T-cell (primary cell): Measurements from ENCODE around the gene TBC1D7. TPM values are rescaled to one million over a fixed set of nuclear protein-coding genes. Genes with fewer than 3 reads are reported as not detected.
A peak's percentile ranks its signal among the peaks of the same experiment; 100 is the strongest.

ENCODE experiments used
- ATAC-seq, 4 experiments: fragments of 200-7000 bp in 3 of 4; fragments of 150-1000 bp in 1 of 4; cut with Tn5 transposase; replicated peaks in 1 of 4; 1 replicate in 3 of 4; 2 replicates in 1 of 4; pipeline ENCODE4 v1.10.0; 2021; ENCODE audit warnings: moderate library complexity in 3 of 4, mild to moderate bottlenecking in 2 of 4, moderate number of reproducible peaks in 1 of 4
- CTCF ChIA-PET, 2 donors: fragments of 300-600 bp; sonication (Branson Sonifier 250); formaldehyde crosslinking; loops; one replicate each; lab custom pipeline; 2022; ENCODE audit warnings: antibody characterized with exemption in 2 of 2; lab: Charles Lee
- POLR2A ChIA-PET, 2 donors: fragments of 300-600 bp; sonication (Branson Sonifier 250); formaldehyde crosslinking; loops; one replicate each; lab custom pipeline; 2022; ENCODE audit warnings: antibody characterized with exemption in 2 of 2; lab: Charles Lee
- DNase-seq, 35 experiments: peaks; one replicate each; pipeline versions ENCODE4 v3.0.0 to v3.0.0-alpha.2; 2013 to 2023
- H3K27ac ChIP-seq: one replicate; pipeline ENCODE4 v1.5.1; 2013; ENCODE audit warnings: low read length
- H3K27me3 ChIP-seq, 2 experiments: replicated peaks in 1 of 2; 1 replicate in 1 of 2; 2 replicates in 1 of 2; pipeline versions ENCODE4 v1.6.1 to v1.7.0; 2013; ENCODE audit warnings: low read length in 1 of 2, mixed read lengths in 1 of 2; ENCODE audit not compliant: control insufficient read depth in 2 of 2, insufficient read depth in 2 of 2; ENCODE audit errors: extremely low read depth in 1 of 2
- H3K36me3 ChIP-seq, 2 donors: 1 replicate in 1 of 2; 2 replicates in 1 of 2; pipeline versions ENCODE4 v1.6.1 to v1.7.0; 2013; ENCODE audit warnings: low read length in 1 of 2; ENCODE audit not compliant: control insufficient read depth in 2 of 2, insufficient read depth in 1 of 2; ENCODE audit errors: extremely low read depth in 1 of 2
- H3K4me1 ChIP-seq, 2 experiments: 1 replicate in 1 of 2; 2 replicates in 1 of 2; pipeline versions ENCODE4 v1.6.1 to v1.7.0; 2013; ENCODE audit warnings: low read length in 2 of 2, mixed read lengths in 1 of 2; ENCODE audit not compliant: insufficient read depth in 2 of 2, control insufficient read depth in 1 of 2; ENCODE audit errors: extremely low read depth in 1 of 2
- H3K4me3 ChIP-seq, 2 donors: 1 replicate in 1 of 2; 2 replicates in 1 of 2; pipeline versions ENCODE4 v1.5.1 to v1.7.0; 2013; ENCODE audit warnings: mild to moderate bottlenecking in 2 of 2, low read length in 1 of 2, moderate library complexity in 1 of 2; ENCODE audit not compliant: control insufficient read depth in 1 of 2; ENCODE audit errors: extremely low read depth in 1 of 2
- H3K9me3 ChIP-seq: 2 replicates; pipeline ENCODE4 v1.7.0; 2013
- H3K27ac Mint-ChIP-seq, 2 donors: one replicate each; pipeline ENCODE4 v1.8.0; 2020 to 2021; ENCODE audit warnings: mild to moderate bottlenecking in 2 of 2, mixed read lengths in 2 of 2
- H3K27me3 Mint-ChIP-seq, 2 donors: one replicate each; pipeline ENCODE4 v1.8.0; 2021 to 2022; ENCODE audit warnings: mixed read lengths in 2 of 2
- H3K36me3 Mint-ChIP-seq: one replicate; pipeline ENCODE4 v1.8.0; 2021; ENCODE audit warnings: mixed read lengths
- H3K4me1 Mint-ChIP-seq, 3 donors: one replicate each; pipeline ENCODE4 v1.8.0; 2020 to 2022; ENCODE audit warnings: mixed read lengths in 3 of 3, mild to moderate bottlenecking in 1 of 3
- H3K4me3 Mint-ChIP-seq, 3 donors: one replicate each; pipeline ENCODE4 v1.8.0; 2020 to 2022; ENCODE audit warnings: mild to moderate bottlenecking in 3 of 3, mixed read lengths in 3 of 3, moderate library complexity in 3 of 3
- H3K9me3 Mint-ChIP-seq, 3 donors: one replicate each; pipeline ENCODE4 v1.8.0; 2020 to 2022; ENCODE audit warnings: mixed read lengths in 3 of 3
- WGBS: methylation state at CpG from one replicate; pipeline ENCODE4 v1.1.5; 2013; ENCODE audit warnings: missing lambda C conversion rate; ENCODE audit not compliant: insufficient coverage; 5-methylcytosine and 5-hydroxymethylcytosine counted together
- total RNA-seq, 35 experiments: library from RNA in 6 of 35; stranded (reverse) in 6 of 35; fragments of 120-200 nt in 1 of 35; gene quantifications; one replicate each; pipeline versions ENCODE4 v1.2.1 to v1.2.4 and lab custom pipeline; 2013 to 2026

The TBC1D7 gene
- total RNA-seq, 5 donors from 2014 or later (not counting 1 experiment from before 2014, with no cell fraction given), result 12.7 to 16.2 (median 14.6) TPM

GRCh38 chr6:13273931-13274706 lies 54.2 kb downstream of the TBC1D7 start:
- peaks cover 13 to 18% of the 10 kb centered on the region in 2 experiments for H3K4me1 ChIP-seq

DNA sequence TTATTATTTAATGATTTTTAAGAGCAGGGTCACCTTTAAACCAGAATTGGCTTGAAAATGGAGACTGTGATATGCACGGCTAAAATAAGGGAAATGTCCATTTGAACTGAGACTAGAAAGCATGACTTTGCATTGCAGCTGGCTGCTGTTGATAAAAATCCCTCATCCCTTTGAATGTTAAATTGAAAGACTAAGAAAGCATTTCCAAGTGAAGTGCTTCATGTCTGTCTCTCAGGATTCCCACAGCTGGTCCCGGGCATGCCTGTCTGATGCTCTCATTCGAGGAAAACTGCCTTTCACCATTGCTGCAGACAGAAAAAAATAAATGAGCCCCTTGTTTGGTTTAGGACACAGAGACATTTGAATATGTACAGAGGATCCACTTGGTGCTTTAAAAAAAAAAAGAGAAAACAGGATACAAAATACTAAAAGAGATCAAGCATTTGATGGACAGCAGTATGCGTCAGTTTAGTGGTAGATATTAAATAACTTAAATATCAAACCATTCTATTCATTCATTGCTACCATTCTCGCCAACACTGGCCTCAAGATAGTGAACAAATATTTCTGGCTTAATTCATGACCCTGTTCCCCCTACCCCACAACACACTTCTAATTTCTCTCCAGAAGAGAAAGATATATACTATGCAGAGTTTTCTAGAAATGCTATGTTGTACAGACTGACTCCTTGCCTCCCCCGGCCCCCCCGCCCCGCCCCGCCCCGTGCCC lies 55.0 kb downstream of the TBC1D7 start:
- 83% methylated on average over 2 of the region's 10 CpGs for WGBS
- Mint-ChIP-seq H3K36me3 (peaks cover 12% of the 10 kb centered on the region), H3K4me3 (peak overlapping the region; percentile 13 to 79 (median 75)), H3K4me1 (peaks cover 18 to 32% (median 29%) of the 10 kb centered on the region in 3 donors), H3K27ac (peak overlapping the region; percentile 22 to 39), H3K27me3 (no peaks in the 10 kb centered on the region), H3K9me3 (no peaks in the 10 kb centered on the region)
- peaks cover 0 to 5% of the 10 kb centered on the region in 2 experiments for H3K27me3 ChIP-seq
- H3K4me3 ChIP-seq, result peak overlapping the region in 1 of 2 donors; percentile 10
- H3K27ac ChIP-seq, result no peak overlapping the region
- ATAC-seq (no peak), DNase-seq (no peak)
- H3K4me1 ChIP-seq, result peaks cover 13 to 18% of the 10 kb centered on the region in 2 experiments
- no peaks in the 10 kb centered on the region for H3K36me3 ChIP-seq
- ChIA-PET POLR2A (interaction anchor here in 1 of 2 donors (0.7 kb wide), 1 partner anchor 213 kb away, joined by 6 read pairs; no protein-coding TSS in a partner anchor), CTCF (no interaction called here)
- no peaks in the 10 kb centered on the region for H3K9me3 ChIP-seq

More at GRCh38 chr6:13273931-13274706, 54.2 kb downstream of the TBC1D7 start:
- Mint-ChIP-seq H3K4me1 (peaks cover 18 to 32% (median 29%) of the 10 kb centered on the region in 3 donors), H3K4me3 (peak overlapping the region; percentile 60 to 79 (median 75)), H3K9me3 (no peaks in the 10 kb centered on the region), H3K27ac (peak overlapping the region; percentile 49 to 80), H3K36me3 (peaks cover 12% of the 10 kb centered on the region), H3K27me3 (no peaks in the 10 kb centered on the region)
- DNase-seq, result peak in 33 of 35 experiments; percentile 2 to 82 (median 53)
- no peaks in the 10 kb centered on the region for H3K9me3 ChIP-seq
- ChIA-PET POLR2A (interaction anchor here (0.7 to 0.9 kb wide), 2 partner anchors 13 to 28 kb away, joined by 3 read pairs; no protein-coding TSS in a partner anchor), CTCF (no interaction called here)
- no peaks in the 10 kb centered on the region for H3K36me3 ChIP-seq
- no peak overlapping the region for H3K27ac ChIP-seq
- peak; percentile 55 to 96 (median 67) for ATAC-seq
- H3K4me3 ChIP-seq, result peak overlapping the region in 1 of 2 donors; percentile 10
- peaks cover 0 to 5% of the 10 kb centered on the region in 2 experiments for H3K27me3 ChIP-seq
- WGBS, result 30% methylated on average over 8 of the region's 21 CpGs

DNA sequence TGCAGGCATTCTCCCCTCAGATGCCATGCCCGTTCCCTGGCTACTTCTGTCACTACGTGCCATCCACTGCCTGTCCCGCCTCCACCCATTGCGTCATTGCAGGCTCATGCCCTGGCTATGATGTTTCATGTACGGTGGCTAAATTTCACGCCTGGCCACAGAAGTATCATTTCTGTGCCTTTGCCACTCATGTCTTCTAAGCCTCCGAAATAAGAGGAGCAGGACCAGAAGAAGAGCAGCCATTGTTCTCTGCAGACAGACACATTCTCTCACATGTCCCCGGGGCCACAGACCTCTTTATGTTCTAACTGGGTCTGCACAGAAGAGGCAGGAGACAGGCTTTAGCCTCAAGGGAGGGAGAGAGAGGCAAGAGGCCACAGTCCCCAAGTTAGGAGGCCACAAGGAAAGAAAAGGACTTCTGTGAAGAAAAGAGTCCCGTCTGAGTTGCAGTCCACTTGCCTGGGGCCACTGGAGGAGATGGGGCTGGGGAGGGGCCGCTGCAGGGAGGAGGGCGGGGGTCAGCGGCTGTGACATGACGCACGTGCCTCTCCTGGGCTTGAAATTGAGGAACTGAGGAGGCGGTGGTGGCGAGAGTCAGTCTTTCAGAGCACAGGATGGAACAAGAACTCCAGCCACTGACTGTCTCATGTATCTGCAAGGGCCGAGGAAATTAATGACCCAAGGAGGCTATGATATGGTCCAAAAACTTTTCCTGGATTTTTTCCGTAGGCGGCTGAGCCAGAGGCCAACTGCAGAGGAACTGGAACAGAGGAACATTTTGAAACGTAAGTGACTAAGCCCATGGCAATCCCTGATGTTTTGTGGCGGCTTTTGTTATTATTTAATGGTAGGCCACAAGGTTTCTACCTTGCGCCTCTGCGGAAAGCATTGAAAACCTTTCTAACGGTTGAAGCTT lies 55.9 kb downstream of the TBC1D7 start:
- peaks cover 13 to 18% of the 10 kb centered on the region in 2 experiments for H3K4me1 ChIP-seq
- H3K4me3 ChIP-seq, result no peak overlapping the region
- H3K27me3 Mint-ChIP-seq, result no peaks in the 10 kb centered on the region
- ATAC-seq (no peak), DNase-seq (peak in 9 of 35 experiments; percentile 4 to 58 (median 12))
- WGBS, result 87% methylated on average over 19 of the region's 24 CpGs
- no peaks in the 10 kb centered on the region for H3K9me3 ChIP-seq
- H3K4me3 Mint-ChIP-seq, result peak overlapping the region in 2 of 3 donors; percentile 75 to 79
- H3K36me3 ChIP-seq, result no peaks in the 10 kb centered on the region
- H3K36me3 Mint-ChIP-seq, result peaks cover 13% of the 10 kb centered on the region
- no peaks in the 10 kb centered on the region for H3K9me3 Mint-ChIP-seq
- peaks cover 18 to 30% (median 29%) of the 10 kb centered on the region in 3 donors for H3K4me1 Mint-ChIP-seq
- CTCF ChIA-PET, result no interaction called here
- POLR2A ChIA-PET, result interaction anchor here in 1 of 2 donors (0.7 kb wide), 1 partner anchor 214 kb away, joined by 6 read pairs; no protein-coding TSS in a partner anchor
- H3K27me3 ChIP-seq, result peaks cover 0 to 5% of the 10 kb centered on the region in 2 experiments
- H3K27ac Mint-ChIP-seq, result no peak overlapping the region
- H3K27ac ChIP-seq, result no peak overlapping the region

DNA sequence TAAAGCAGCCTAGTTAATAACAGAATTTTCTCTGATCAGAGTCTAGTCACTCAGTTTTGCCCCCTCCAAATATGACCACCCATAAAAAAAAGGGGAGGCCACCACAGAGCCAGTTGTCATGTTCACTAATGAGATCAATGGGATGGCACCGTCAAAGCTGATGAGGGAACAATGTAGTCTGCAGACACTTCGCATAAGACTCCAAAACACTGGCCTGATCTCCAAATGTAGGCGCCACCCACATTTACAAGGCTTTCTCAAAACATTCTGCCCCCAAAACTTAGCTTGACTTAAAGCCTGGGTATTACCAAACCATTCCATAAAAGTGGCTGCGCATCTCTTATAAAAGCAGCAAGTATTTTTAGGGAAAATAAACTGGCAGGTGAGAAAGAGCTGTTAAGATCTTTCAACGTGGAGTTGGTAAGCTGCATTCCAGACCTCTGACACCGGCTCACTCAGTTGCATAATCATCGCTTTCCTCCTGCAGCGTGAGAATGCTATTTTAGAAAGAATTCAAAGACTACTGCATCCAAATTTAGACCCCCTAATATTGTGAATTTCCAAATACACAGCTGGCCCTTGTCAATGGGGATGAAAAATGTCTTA lies 59.3 kb downstream of the TBC1D7 start:
- H3K4me3 ChIP-seq, result no peak overlapping the region
- H3K4me3 Mint-ChIP-seq, result no peak overlapping the region
- no peak for ATAC-seq
- H3K36me3 ChIP-seq, result no peaks in the 10 kb centered on the region
- ChIA-PET CTCF (interaction anchor here in 1 of 2 donors (0.7 kb wide), 1 partner anchor 598 kb away, joined by 3 read pairs; no protein-coding TSS in a partner anchor), POLR2A (no interaction called here)
- WGBS, result 100% methylated on average over 2 of the region's 8 CpGs
- H3K27me3 Mint-ChIP-seq, result no peaks in the 10 kb centered on the region
- peaks cover 11 to 20% (median 20%) of the 10 kb centered on the region in 3 donors for H3K4me1 Mint-ChIP-seq
- peaks cover 0 to 5% of the 10 kb centered on the region in 2 experiments for H3K27me3 ChIP-seq
- no peak for DNase-seq
- H3K9me3 ChIP-seq, result no peaks in the 10 kb centered on the region
- peaks cover 13% of the 10 kb centered on the region for H3K36me3 Mint-ChIP-seq
- H3K9me3 Mint-ChIP-seq, result no peaks in the 10 kb centered on the region
- peaks cover 7 to 13% of the 10 kb centered on the region in 2 experiments for H3K4me1 ChIP-seq
- no peak overlapping the region for H3K27ac ChIP-seq
- H3K27ac Mint-ChIP-seq, result no peak overlapping the region

DNA sequence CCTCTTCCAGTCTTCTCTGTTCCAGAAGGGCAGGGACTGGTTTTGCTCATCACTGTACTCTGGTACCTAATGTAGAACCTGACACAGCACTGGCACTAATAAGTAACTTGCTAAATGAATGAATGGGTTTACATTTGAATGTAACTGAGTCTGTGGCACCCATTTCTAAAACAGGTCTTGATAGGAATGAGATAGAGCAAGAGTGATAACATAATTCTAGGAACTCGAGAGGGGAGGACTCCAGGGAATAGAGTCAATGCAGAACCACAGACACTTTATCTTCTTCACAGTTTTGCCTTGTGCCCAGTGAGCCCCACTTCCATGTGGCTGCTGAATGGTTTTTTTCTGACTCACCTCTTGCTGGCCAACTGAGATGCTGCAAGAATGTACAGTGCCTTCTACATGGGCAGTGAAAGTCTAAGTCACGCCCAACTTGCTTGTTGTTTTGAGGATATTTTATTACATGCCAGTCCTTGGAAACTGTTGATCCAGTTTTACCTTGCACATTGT lies 61.1 kb downstream of the TBC1D7 start:
- ChIA-PET POLR2A (no interaction called here), CTCF (no interaction called here)
- DNase-seq (no peak), ATAC-seq (no peak)
- Histone ChIP-seq H3K27ac (no peak overlapping the region), H3K4me1 (no peaks in the 10 kb centered on the region), H3K36me3 (no peaks in the 10 kb centered on the region), H3K4me3 (no peak overlapping the region), H3K27me3 (no peaks in the 10 kb centered on the region), H3K9me3 (no peaks in the 10 kb centered on the region)
- H3K27me3 Mint-ChIP-seq, result no peaks in the 10 kb centered on the region
- no peak overlapping the region for H3K4me3 Mint-ChIP-seq
- peaks cover 0 to 2% (median 2%) of the 10 kb centered on the region in 3 donors for H3K4me1 Mint-ChIP-seq
- H3K27ac Mint-ChIP-seq, result no peak overlapping the region
- peaks cover 13% of the 10 kb centered on the region for H3K36me3 Mint-ChIP-seq
- WGBS, result 78% methylated on average over 1 of the region's 2 CpGs
- no peaks in the 10 kb centered on the region for H3K9me3 Mint-ChIP-seq
